ENCODE measurements around the gene NAT8L.

GRCh38 chr4:2091990-2092668 is 33.0 kb downstream of the NAT8L start:
- no peak for TF ChIP-seq CTCF (CRISPR knock-in tag; IDR thresholded peaks at IDR 0.05)
- TF ChIP-seq POLR2A (IDR thresholded peaks at IDR 0.05; ENCODE audit: insufficient read depth in 1 of 2, low read depth in 2 of 2, low read length in 2 of 2), result no peak
- no peak for TF ChIP-seq FOSL2 (CRISPR knock-in tag; IDR thresholded peaks at IDR 0.05)
- TF ChIP-seq CBX5 (CRISPR knock-in tag; IDR thresholded peaks at IDR 0.05; ENCODE audit: borderline replicate concordance), result no peak
